CD4-positive, alpha-beta T cell treated with Interleukin-1 beta for 1 hour (primary cell): ENCODE data around the gene APP.
A peak's percentile ranks its signal among the peaks of the same experiment; 100 is the strongest.

Source experiments
- DNase-seq, 2 donors: peaks; one replicate each; pipeline ENCODE4 v3.0.0-alpha.2; 2020 to 2022

The APP gene

DNA sequence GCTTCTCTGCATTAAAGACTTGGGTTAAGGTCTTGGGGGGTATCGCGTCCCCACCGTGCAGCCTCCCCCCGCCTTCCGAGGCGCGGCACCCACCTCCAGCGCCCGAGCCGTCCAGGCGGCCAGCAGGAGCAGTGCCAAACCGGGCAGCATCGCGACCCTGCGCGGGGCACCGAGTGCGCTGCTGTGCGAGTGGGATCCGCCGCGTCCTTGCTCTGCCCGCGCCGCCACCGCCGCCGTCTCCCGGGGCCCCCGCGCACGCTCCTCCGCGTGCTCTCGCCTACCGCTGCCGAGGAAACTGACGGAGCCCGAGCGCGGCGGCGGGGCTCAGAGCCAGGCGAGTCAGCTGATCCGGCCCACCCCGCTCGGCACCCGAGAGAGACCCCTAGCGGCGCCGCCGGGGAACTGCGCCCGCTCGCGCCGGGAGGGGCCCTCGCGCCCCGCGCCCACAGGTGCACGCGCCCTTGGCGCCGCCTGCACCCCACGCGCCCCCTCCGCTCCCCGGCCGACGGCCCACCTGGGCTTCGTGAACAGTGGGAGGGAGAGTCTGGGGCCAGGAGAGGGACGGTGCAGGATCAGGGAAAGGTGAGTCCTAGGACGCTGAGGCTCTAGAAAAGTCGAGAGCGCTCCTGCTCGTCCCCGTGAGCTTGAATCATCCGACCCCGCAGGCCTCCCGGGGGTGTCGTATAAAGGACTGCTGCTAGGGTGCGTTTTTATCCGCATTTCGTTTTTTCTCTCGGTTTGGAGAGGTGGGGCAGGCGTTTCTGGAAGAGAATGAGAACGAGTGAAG is at the start of gene APP:
Gene APP (minus strand): TSS at position 300 of the 787 bp plus-strand sequence. CDS start 150 bp downstream, at position 150.
- DNase-seq, result peak; percentile 84 to 87

DNA sequence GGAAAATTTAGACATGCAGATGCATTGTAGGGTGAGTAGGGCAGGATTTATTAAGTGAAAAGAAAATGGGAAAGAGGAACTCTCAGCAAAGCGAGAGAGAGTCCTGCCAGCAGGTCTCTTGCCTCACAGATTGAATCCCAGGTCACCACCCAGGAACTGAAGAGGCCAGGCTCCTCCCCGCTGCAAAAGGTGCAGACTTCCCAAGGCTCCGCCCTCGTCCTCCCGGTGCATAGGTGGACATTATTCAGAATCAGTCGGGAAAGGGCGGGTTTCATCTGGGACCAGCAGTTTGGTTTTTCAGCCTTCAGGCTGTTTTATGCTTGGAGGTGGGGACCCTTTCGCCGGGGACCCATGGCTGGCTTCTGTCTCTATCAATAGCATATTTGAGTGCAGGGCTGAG is 41.6 kb upstream of the APP start:
- DNase-seq, result no peak

DNA sequence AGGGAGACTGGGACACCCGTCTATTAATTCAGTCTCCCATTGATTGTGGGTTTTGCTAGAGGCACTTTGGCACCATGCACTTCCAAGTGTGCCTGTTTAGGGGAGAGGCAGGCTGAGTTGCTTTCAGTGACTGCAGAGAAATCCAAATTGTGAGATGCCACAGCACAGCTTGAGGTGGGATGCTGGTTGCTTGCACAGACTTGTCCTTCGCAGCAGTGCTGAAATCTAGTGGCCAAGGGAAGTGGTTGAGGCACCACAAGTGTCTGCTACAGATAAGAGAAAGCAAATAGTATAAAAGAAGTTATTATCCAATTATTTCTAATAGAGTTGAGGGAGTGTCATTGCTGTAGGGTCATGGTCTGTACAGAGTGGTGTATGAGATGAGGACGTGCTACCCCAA is 40.0 kb upstream of the APP start:
- DNase-seq, result no peak

DNA sequence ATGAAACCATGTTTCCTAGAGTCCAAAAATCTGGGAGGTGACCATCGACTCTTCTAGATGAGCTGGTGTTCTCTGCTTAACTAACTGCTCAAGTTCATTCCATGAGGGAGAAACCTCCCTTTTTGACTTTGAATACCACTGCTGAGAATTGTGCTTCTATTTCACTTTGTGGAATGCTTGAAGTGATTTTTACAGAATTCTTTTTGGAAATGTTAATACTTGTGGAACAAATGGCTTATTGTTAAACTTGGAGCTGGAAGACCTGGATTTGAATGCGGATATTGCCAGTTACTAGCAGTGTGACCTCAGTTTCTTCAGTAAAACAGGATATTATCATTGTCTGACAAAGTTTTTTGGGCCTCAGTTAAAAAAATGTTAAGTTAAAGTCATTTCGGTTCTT is 36.5 kb upstream of the APP start:
- DNase-seq, result no peak

DNA sequence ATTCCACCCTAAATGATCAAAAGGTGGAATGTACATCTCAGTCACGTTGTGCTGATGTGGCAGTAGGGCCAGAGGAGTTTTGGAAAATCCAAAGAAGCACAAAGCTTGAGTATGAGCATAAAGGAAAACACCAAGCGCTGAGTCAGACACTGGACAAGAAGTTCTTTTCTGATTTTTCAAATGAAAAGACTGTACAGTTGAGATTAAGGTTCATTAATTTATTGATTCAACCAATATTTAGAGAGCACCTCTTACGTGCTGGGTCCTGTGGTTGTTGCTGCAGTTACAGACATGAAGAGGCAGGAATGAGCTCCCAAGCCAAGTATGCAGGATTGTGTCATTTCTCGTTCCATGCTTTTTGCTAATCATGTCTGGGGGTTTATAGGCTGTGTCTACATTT is 28.9 kb upstream of the APP start:
- no peak for DNase-seq

DNA sequence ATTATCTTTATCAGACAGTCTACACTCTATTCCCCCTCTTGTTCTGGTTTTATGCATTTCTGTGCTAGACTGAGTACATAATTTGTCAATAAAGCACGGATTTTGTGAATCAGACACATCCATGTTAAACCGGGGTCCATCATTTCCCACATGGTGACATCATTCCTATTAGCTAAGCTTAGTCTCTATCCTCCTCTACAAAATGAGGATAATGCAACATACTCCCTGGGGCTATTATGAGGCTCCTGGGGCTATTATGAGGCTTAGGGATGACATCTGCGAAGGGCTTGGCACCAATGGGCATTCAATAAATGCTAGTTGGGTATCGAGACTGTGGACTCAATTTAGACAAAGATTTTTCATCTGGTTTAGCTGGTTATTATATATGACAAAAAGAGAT is 25.1 kb upstream of the APP start:
- DNase-seq, result no peak

DNA sequence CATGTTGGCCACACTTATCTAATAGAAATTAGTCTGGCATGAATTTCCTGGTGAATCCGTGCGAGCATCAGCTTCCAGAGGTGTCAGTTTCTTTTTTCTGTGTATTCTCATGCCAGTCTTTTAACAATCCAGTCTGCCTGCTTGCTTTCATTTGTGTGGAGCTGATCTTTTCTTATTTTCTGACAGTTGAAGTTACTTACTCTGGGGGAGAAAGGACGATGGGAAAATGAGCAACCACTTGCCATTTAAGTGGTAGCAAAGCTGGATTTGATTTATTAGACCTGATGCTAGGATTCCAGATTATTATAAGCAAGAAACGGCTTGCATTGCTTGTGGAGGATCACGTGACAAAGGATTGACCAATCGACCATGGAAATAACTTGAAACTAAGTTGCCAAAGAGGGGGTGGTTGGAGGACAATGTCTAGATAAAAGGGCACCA is 24.3 kb upstream of the APP start:
- no peak for DNase-seq

DNA sequence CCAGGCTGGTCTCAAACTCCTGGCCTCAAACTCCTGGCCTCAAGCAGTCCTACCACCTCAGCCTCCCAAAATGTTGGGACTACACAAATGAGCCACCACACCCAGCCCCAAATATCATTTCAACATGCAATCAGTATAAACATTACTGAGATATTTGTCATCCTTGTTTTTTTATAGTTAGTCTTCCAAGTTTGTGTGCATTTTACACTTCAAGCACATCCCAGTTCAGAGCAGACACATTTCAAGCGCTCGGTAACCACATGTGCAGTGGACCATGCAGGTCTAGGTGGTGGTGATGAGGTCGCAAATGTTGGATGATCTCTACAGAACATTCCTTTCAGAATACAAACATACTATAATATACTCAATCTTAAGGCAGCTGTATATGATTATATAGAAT is 23.8 kb upstream of the APP start:
- DNase-seq, result no peak

DNA sequence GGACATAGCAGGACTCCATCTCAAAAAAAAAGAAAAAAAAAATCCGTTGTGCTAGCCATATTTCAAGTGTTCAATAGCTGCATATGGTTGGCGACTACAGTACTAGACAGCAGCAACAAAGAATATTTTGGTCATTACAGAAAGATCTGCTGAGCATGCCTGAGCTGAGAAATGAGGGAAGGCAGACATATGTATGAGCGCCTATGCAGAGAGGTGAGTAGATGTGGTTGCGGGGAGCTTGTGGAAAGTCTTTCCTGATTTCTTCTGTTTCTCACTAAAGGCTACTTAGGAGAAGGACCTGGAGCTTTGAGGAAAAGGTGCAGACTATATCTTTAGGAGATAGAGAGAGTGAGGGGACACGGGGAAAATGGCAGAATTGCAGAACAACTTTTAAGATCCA is 21.0 kb upstream of the APP start:
- no peak for DNase-seq

DNA sequence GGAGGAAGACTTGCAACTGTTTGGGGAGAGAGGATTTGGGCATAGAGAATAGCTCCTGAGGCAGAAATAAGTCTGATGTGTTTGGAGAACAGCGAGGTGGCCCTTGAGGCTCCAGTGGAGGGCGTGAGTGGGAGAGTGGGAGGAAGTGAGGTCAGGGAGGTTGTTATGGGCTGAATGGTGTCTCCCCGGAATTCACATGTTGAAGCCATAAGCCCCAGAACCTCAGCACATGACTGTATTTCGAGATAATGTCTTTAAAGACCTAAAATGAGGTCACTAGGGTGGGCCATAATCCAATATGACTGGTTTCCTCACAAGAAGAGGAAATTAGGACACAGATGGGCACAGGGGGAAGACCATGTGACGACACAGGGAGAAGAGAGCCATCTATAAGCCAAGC is 17.9 kb upstream of the APP start:
- DNase-seq, result no peak

DNA sequence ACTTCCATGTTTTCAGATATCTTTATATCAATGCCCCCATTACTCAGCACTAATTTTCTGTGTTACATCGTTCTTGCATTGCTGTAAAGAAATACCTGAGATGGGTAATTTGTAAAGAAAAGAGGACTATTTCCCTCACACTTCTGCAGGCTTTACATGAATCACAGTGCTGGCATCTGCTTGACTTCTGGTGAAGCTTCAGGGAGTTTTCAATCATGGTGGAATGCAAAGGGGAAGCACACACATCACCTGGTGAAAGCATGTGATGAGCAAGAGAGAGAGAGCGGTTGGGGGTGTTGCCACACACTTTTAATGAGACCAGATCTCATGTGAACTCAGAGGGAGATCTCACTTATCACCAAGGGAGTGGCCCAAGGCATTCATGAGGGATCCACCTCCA is 14.9 kb upstream of the APP start:
- DNase-seq, result no peak

DNA sequence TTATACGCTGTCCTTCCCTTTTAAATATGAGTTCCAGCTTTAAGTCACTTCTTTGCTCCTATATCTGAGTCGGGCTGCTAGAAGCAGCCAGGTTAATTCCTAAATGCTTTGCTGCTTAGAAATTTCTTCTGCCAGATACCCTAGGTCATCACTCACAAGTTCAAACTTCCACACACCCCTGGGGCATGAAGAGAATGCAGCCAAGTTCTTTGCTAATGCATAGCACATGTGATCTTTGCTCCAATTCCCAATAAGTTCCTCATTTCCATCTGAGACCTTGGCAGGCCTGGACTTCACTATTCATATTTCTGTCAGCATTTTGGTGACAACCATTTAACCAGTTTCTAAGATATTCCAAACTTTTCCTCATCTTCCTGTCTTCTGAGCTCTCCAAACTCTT is 14.5 kb upstream of the APP start:
- no peak for DNase-seq

DNA sequence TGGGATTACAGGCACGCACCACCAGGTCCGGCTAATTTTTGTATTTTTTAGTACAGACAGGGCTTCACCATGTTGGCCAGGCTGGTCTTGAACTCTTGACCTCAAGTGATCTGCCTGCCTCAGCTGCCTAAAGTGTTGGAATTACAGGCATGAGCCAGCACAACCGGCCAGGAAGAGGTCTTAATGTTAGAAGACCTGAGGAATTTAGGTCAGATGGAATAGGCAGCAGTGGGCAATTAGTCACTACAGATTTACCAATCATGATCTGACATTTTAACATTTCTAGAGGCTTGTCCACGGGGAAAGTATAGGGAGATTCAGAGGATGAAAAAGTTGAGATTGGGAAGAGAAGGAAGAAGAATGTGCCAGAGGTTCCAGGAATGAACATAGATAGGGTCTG is 8.9 kb upstream of the APP start:
- DNase-seq, result no peak

DNA sequence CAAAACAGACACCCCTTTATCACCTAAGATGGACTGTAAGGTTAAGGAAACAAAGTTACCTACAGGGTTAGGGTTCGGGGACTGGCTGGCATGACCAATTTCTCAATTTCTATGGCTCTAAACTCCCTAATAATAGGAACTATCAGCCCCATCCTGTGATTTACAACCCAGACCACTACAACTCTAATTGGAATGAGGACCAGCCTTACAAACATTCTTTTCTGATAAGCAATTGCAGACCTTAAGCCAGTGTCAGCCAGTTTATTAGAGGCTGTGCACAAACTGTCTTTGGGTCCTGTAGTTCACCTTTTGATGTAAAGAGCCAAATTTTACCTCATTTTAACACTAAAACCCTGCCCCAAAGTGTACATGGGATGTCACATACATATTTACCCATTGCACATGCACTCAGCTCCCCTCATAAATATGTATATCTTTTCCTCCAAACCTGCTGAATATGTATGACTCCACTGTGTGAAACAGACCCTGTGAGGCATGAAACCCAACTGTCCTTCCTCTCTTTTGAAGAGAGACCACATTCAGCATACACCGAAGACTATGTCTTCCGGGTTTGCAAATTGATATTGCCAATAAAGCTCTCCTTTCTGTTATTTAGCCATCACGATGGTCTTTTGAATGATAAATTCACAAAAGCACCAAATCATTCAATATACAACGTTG is 7.3 kb upstream of the APP start:
- DNase-seq, result no peak

DNA sequence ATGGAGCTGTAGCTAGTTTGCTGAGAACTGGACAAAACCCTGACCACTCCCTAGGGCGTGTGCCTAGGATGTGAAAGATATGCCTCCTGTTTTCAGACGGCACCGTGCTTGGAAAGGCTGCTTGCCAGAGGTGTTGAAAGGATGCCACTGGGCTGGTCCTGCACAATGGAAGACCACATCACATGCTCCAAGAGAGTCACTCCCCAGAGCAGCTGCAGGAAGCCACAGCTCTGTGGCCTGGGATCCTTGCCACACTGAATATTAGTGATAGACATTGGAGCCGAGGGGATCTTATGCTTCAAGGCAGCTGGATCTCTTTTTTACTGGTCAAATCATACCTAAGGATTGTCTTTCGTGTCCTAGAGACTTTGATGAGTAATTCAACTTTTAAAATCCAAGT is 6.6 kb upstream of the APP start:
- DNase-seq, result no peak

DNA sequence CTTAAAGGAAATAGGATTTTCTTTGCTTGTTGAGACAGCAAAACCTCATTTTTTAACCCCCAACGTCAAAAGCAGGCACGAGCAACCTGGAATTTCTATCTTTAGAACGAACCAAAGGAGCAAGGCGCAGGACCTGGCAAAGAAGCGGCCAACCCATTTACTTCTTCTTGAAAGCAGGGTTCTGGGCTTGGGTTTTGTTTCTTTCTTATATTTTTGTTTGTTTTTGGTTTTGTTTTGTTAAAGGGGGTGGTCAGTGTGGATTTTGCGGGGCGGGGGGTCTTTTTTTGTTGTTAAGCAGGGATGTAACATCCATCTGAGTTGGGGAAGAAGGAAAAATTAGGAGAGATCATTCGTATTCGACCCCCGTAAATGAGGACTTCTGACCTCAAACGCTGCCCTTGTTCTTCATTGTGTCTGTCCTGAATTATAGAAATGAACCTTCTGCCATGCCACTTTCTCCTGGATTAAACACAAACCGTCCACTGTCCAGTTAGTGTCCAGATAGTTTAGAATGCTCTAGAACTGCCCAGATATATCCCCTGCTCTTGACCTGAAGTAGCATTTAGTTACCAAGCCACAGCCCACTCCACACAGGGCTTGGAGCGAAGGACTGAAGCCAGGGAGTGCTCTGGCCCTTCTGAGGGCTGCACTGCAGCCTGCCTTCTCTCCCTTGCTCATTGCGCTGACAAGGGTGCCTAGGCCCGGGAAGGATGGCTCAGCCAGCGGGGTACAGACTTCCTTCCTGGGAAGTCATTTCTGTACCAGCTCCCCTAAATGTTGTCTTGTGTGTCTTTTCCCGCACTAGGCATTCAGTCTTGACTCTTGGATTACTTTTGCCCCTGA is 909 bp upstream of the APP start:
- DNase-seq, result no peak

DNA sequence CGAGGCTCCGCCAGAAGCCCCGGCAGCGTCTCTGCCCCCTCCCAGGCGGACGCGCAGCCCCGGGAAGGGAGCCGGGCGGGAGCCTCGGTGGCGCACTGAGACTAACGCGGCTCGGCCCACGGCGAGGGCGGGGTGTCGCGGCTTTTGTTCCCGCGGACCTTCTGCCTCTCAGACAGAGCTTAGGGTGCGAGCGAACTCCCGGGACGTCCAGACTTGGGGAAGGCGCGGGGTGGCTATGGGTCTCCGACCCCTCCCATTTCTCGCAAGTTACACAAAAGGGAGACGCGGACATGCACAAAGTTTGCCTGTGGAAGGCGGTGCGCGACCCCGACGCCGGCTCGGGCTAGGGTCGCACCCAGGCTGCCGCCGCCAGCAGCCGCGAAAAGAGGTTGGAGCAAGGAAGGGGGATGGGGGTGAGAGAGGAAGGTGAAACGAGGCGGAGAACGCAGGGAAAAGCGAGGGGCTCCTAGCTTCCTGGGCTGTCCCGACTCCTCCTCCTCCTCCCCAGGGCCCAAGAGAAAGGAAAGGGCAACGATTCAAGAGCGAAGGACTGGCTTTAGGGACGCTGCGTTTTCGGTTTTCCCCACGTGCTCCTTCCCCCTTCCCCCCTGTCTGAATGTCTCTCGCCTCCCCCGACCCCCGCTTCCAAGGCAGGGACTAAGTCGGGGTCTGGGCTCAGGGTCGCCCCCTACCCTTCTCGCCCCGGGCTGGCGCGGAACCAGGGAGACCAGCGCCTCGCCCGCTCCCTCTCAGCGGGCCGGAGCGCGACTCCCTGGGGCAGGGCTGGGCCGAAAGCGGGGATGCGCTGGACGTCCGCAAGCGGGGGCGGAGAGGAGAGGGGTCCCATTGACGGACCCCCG is 729 bp downstream of the APP start:
- peak; percentile 4 to 12 for DNase-seq

DNA sequence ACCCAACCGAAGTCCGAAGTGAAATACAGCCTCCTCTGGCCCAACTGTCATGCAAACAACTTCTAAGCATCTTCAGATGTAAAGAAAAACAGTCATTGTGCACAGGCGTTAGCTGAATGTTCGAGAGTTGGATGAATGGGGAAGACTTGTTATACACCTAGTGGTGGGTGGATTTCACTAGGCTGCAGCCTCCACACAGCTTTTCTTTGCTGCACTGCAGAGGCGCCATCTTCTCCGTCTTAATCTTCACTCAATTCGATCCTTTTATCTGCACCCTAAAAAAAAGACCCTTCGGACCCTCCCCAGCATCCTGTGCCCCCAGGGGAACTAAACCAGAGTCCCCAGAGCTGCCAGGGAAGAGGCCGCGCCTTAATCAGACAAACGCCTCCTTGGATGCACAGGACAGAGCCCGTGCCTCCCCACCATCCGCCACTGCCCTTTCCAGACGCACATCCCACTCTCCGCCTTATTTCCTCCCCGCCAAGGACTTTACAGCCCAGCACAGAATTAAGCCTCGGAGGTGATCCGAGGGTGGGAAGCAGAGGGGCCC is 1.4 kb downstream of the APP start:
- peak; percentile 39 to 41 for DNase-seq

DNA sequence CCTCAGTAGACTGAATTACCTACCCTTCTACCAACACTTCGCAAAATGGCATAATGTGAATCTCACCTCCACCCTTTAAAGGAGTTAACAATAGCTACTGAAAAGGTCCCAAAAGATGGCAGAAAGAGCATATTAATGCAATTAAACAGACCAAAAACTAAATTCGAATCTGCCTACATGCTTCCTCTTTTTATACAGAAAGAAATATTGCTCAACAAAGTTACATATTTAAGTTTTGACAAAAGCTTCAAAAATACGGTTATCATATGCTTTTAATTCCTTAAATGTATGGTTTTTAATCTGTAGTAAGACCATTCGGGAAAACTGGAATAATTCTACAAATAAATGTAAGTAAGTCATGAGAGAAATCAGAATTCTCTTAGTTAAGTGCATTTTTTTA is 2.2 kb downstream of the APP start:
- no peak for DNase-seq

DNA sequence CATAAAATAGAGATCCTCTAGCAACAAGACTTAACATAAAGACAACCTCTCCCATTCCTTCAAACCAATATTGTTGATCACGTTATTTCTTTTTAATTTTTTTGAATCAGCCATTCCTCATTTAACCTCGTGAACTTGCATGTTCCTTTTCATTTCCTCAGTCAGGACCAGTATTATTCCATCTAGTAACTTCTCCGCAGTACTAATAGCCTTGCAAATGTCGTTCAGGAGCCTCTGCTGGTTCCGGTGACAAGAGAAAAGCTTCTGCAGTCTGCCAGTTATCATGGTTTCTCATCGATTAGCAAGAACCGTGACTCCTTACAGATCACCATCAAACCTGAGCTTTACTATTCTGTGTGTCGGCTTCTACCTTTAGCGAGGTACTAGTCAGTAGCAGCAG is 3.0 kb downstream of the APP start:
- no peak for DNase-seq

DNA sequence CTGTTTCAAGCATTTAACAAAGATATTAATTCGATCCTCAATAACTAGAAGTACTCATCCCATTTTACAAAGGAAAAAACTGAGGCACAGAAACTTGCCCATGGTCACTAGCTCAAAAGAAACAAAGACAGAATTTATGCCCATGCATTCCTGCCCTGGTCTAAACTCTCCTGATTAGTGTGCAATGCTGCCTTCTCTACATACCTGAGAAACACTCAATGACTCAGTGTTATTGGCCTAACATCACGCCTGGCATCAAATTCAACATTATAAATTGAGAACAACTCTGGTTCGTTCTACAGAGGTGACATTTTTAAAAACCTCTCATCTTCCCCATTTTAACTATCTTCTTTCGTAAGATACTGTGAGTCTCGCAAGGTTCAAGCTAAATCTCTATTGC is 5.2 kb downstream of the APP start:
- no peak for DNase-seq

DNA sequence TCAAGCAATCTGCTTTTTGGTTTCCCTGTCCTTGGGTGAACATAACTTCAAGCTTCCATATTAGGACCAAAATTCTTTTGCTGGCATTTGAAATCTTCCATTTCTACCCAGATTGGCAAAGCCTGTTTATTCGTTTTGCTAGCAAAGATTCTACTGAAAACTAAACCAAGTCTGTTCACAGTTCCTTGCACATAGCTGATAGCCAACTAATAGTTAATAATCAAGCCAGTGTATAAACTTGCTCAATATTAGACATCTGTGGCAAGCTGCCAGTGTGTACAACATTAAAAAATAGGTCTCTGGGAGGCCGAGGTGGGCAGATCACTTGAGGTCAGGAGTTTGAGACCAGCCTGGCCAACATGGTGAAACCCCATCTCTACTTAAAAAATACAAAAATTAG is 6.3 kb downstream of the APP start:
- DNase-seq, result no peak
